MM.1S (cell line): ENCODE measurements around the gene ITGAV.
A peak's percentile ranks its signal among the peaks of the same experiment; 100 is the strongest.

Experiments used
- DNase-seq: peaks from one replicate; pipeline ENCODE4 v3.0.0-alpha.2; 2015
- H2AFZ ChIP-seq: fragments of 300-600 bp; sonication (generic); 2 replicates; pipeline ENCODE4 v1.6.0; 2016; ENCODE audit warnings: antibody characterized with exemption, low read length
- H3F3A ChIP-seq: fragments of 300-600 bp; sonication (generic); 2 replicates; pipeline ENCODE4 v1.6.1; 2016; ENCODE audit warnings: mild to moderate bottlenecking, antibody characterized with exemption, low read length, moderate library complexity, mixed read lengths; ENCODE audit not compliant: insufficient read depth
- H3K27ac ChIP-seq: fragments of 300-600 bp; sonication (generic); 2 replicates; pipeline ENCODE4 v1.5.1; 2016; ENCODE audit warnings: mild to moderate bottlenecking, low read length
- H3K27me3 ChIP-seq: fragments of 300-600 bp; sonication (generic); replicated peaks from 2 replicates; pipeline ENCODE4 v1.6.0; 2016; ENCODE audit warnings: low read length; ENCODE audit not compliant: insufficient read depth
- H3K36me3 ChIP-seq: fragments of 300-600 bp; sonication (generic); replicated peaks from 2 replicates; pipeline ENCODE4 v1.6.1; 2016; ENCODE audit warnings: mild to moderate bottlenecking, low read length, mixed read lengths; ENCODE audit not compliant: insufficient read depth
- H3K4me1 ChIP-seq: fragments of 300-600 bp; sonication (generic); 2 replicates; pipeline ENCODE4 v1.6.1; 2016; ENCODE audit warnings: low read length, mixed read lengths
- H3K4me2 ChIP-seq: fragments of 300-600 bp; sonication (generic); 2 replicates; pipeline ENCODE4 v1.6.0; 2016; ENCODE audit warnings: low read depth, low read length
- H3K4me3 ChIP-seq: fragments of 300-600 bp; sonication (generic); 2 replicates; pipeline ENCODE4 v1.5.1; 2016; ENCODE audit warnings: low read length, mixed read lengths
- H3K79me2 ChIP-seq: fragments of 300-600 bp; sonication (generic); 2 replicates; pipeline ENCODE4 v1.6.1; 2016; ENCODE audit warnings: mixed run types, low read length, mixed read lengths
- H3K9ac ChIP-seq: fragments of 300-600 bp; sonication (generic); 2 replicates; pipeline ENCODE4 v1.6.1; 2016; ENCODE audit warnings: low read length, mixed read lengths
- H3K9me2 ChIP-seq: fragments of 300-600 bp; sonication (generic); replicated peaks from 2 replicates; pipeline ENCODE4 v1.6.1; 2016; ENCODE audit warnings: mild to moderate bottlenecking, low read length, mixed read lengths; ENCODE audit not compliant: insufficient read depth
- H3K9me3 ChIP-seq: fragments of 300-600 bp; sonication (generic); replicated peaks from 2 replicates; pipeline ENCODE4 v1.6.1; 2016; ENCODE audit warnings: mild to moderate bottlenecking, low read length, mixed read lengths; ENCODE audit not compliant: insufficient read depth
- H4K20me1 ChIP-seq: fragments of 300-600 bp; sonication (generic); 2 replicates; pipeline ENCODE4 v1.6.1; 2016; ENCODE audit warnings: mild to moderate bottlenecking, low read length, moderate library complexity, mixed read lengths; ENCODE audit not compliant: insufficient read depth
- EZH2 ChIP-seq: fragments of 300-600 bp; sonication (generic); optimal IDR thresholded peaks from 2 replicates; pipeline ENCODE3; 2017; ENCODE audit warnings: low read depth, mild to moderate bottlenecking, antibody characterized with exemption, low read length, mixed read lengths
- EZH2phosphoT487 ChIP-seq: fragments of 300-600 bp; sonication (generic); IDR thresholded peaks from 2 replicates; pipeline ENCODE4 v1.6.1; 2018; ENCODE audit warnings: antibody characterized with exemption, low read length
- TF ChIP-seq, protein P1 (sequence below): fragments of 300-600 bp; sonication (generic); IDR thresholded peaks from 2 replicates; pipeline ENCODE4 v1.5.1; 2016; ENCODE audit warnings: antibody characterized with exemption, low read length, mixed read lengths

The ITGAV gene

GRCh38 chr2:186588421-186588820, 1.4 kb upstream of the ITGAV start:
- H3K9ac ChIP-seq = no peak overlapping the region
- peaks cover 14% of the 10 kb centered on the region; the same call in 1 of the 2 replicates for H3F3A ChIP-seq
- peaks cover 32% of the 10 kb centered on the region for H3K79me2 ChIP-seq
- no peaks in the 10 kb centered on the region for H4K20me1 ChIP-seq
- no peak overlapping the region for H2AFZ ChIP-seq
- H3K27ac ChIP-seq = no peak overlapping the region
- DNase-seq = no peak
- TF ChIP-seq EZH2phosphoT487 (no peak), EZH2 (no peak)
- TF ChIP-seq, protein P1, sequence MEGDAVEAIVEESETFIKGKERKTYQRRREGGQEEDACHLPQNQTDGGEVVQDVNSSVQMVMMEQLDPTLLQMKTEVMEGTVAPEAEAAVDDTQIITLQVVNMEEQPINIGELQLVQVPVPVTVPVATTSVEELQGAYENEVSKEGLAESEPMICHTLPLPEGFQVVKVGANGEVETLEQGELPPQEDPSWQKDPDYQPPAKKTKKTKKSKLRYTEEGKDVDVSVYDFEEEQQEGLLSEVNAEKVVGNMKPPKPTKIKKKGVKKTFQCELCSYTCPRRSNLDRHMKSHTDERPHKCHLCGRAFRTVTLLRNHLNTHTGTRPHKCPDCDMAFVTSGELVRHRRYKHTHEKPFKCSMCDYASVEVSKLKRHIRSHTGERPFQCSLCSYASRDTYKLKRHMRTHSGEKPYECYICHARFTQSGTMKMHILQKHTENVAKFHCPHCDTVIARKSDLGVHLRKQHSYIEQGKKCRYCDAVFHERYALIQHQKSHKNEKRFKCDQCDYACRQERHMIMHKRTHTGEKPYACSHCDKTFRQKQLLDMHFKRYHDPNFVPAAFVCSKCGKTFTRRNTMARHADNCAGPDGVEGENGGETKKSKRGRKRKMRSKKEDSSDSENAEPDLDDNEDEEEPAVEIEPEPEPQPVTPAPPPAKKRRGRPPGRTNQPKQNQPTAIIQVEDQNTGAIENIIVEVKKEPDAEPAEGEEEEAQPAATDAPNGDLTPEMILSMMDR = no peak
- H3K27me3 ChIP-seq = no peaks in the 10 kb centered on the region
- H3K4me3 ChIP-seq = no peak overlapping the region
- H3K9me2 ChIP-seq = no peaks in the 10 kb centered on the region
- no peaks in the 10 kb centered on the region for H3K36me3 ChIP-seq
- no peaks in the 10 kb centered on the region for H3K9me3 ChIP-seq
- H3K4me1 ChIP-seq = peaks cover 8% of the 10 kb centered on the region; the same call in 1 of the 2 replicates
- H3K4me2 ChIP-seq = no peak overlapping the region

DNA sequence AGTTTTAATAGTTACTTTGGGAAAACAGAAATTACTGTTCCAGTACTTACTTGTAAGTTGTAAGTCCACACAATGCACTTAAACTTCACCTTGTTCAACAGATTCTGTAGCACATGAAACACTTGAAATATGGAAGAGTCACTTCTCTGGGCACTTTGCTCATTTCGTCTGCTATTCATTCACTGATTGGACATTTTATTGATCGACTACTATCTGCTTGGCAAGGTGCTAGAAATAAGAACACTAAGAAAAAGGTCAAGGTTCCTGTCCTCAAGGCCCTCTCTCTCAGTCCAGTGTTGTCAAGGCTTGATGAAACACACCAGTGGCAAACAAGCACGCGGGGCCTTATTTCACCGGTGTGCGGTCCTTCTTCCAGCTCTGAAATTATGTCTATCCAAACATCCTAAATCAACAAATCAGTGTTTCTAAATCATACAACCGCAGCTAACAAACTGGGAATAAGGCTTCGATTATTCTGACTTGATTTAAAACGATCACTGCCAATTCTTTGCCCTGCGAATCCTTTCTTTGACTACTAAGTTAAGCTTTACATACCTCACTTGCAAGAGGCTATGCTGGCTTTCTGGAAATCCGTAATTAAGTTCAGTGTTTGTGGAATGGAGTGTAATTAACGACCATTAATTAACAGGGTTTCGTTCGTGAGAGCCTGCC, 780 bp upstream of the ITGAV start:
- Histone ChIP-seq H3F3A (peaks cover 14% of the 10 kb centered on the region; the same call in 1 of the 2 replicates), H3K4me3 (peak overlapping the region; percentile 94), H3K4me2 (peak overlapping the region; percentile 65), H3K27ac (peak overlapping the region; percentile 65; the same call in 1 of the 2 replicates), H3K4me1 (peaks cover 8% of the 10 kb centered on the region; the same call in 1 of the 2 replicates), H3K9ac (peak overlapping the region; percentile 76), H3K36me3 (no peaks in the 10 kb centered on the region), H2AFZ (peak overlapping the region; percentile 99), H3K27me3 (no peaks in the 10 kb centered on the region), H3K9me3 (no peaks in the 10 kb centered on the region), H4K20me1 (no peaks in the 10 kb centered on the region), H3K9me2 (no peaks in the 10 kb centered on the region), H3K79me2 (peaks cover 37% of the 10 kb centered on the region)
- TF ChIP-seq EZH2 = no peak
- TF ChIP-seq, protein P1 = no peak
- no peak for TF ChIP-seq EZH2phosphoT487
- DNase-seq = no peak

- Histone ChIP-seq H3K4me1 (peaks cover 8% of the 10 kb centered on the region; the same call in 1 of the 2 replicates), H3K9ac (peak overlapping the region; percentile 76), H3K4me3 (peak overlapping the region; percentile 94), H3K79me2 (peaks cover 49% of the 10 kb centered on the region), H4K20me1 (no peaks in the 10 kb centered on the region; the same call in 1 of the 2 replicates), H3K27me3 (no peaks in the 10 kb centered on the region), H3K36me3 (no peaks in the 10 kb centered on the region), H2AFZ (peak overlapping the region; percentile 99), H3K4me2 (peak overlapping the region; percentile 65), H3K9me2 (no peaks in the 10 kb centered on the region), H3F3A (peaks cover 14% of the 10 kb centered on the region; the same call in 1 of the 2 replicates), H3K27ac (peak overlapping the region; percentile 65; the same call in 1 of the 2 replicates), H3K9me3 (no peaks in the 10 kb centered on the region)
- TF ChIP-seq EZH2 = no peak
- TF ChIP-seq, protein P1 = no peak
- DNase-seq = no peak
Measured at GRCh38 chr2:186590350-186590758, 498 bp downstream of the ITGAV start.
